ENCODE results near the gene EBF4.

EBF4 gene

DNA sequence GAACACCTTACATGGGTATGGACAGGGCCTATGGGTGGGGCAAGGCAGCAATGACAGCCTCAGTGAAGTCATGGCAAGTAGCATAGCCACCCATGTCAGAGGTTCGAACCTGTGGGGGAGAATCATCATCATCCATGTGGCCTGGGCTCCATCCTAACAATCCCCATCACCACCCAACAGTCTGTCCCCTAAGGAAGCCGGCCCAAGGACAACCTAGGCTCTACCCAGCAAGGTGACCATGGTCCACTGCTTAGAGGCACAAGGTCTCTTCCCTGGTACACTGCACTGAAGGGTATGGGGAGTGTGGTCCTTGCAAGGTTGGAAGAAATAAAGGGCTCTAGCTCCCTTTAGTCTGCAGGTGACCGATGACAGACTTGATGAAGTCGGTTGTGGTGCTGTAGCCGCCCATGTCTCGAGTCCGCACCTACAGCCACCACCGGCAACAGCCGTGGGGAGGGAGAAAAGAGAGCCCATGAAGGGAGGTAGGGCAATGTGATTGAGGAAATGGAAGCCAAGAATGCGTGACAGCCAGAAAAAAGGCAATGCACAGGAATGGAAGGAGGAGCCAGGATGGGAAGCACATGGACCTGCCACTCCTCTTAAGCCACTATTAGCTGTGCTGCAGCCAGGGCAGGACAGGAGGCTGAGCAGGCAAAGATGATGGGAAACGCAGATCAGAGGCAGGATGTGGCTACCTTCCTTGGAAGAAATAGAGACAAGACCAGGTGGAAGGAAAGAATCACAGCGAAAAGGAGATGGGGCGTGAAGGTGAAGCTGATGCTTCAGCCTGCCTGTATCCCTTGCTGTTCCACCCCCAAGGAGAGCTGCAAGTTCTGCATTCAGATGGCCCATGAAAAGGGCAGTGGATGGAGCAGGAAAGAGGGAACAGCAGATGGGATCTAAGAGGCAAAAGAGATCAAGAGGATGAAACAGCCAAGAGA is 33.9 kb upstream of the EBF4 start:
- TF ChIP-seq, protein P1, sequence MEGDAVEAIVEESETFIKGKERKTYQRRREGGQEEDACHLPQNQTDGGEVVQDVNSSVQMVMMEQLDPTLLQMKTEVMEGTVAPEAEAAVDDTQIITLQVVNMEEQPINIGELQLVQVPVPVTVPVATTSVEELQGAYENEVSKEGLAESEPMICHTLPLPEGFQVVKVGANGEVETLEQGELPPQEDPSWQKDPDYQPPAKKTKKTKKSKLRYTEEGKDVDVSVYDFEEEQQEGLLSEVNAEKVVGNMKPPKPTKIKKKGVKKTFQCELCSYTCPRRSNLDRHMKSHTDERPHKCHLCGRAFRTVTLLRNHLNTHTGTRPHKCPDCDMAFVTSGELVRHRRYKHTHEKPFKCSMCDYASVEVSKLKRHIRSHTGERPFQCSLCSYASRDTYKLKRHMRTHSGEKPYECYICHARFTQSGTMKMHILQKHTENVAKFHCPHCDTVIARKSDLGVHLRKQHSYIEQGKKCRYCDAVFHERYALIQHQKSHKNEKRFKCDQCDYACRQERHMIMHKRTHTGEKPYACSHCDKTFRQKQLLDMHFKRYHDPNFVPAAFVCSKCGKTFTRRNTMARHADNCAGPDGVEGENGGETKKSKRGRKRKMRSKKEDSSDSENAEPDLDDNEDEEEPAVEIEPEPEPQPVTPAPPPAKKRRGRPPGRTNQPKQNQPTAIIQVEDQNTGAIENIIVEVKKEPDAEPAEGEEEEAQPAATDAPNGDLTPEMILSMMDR (IDR thresholded peaks at IDR 0.05; ENCODE audit: low read depth, low read length, missing control alignments) = no peak
- H3K4me3 ChIP-seq (ENCODE audit: low read depth, low read length) = no peak overlapping the region
- DNase-seq (ENCODE audit: low read depth) = no peak

DNA sequence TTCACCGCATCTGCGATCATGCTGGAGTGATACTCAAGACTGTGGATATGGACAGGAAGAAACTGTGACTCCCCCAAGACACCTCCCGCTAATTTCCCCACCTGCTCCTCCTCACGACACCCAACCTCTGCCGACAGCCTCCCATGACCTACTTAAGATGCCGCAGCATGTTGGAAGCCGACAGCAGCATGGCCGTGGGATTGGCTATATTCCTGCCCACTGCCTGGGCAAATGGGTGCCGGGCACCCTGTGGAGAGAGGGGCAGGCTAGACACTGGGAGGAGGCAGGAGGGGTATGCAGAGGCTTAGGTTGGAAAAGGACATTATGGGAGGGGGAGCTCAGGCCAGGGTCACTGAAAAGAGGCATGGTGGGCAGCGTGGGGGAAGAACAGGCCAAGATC is 33.0 kb upstream of the EBF4 start:
- DNase-seq (ENCODE audit: low read depth) = no peak
- TF ChIP-seq, protein P1 (IDR thresholded peaks at IDR 0.05; ENCODE audit: low read depth, low read length, missing control alignments) = no peak
- no peak overlapping the region for H3K4me3 ChIP-seq (ENCODE audit: low read depth, low read length)

DNA sequence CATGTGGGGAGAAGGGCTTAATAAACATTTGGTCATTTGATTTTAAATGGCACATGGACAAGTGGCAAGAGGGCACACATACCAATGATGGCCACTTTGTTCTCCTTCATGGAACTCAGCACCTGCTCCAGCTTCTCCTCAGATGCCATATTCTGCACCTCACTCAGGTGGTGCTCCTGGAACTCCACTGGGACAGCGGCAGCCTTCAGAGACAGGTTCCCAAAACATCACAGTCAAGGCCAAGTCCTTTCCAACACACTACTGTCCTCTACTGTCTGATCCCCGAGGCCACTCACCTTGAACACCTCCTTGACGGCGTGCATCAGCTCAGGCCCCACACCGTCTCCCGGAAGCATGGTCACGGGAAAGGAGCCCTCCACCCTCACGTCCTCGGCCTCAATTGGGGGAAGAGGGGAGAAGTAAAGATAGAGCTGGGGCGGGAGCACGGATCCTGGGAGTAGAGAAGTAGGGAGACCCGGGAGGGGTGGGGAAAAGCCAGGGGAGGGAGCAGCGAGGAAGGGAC is 29.2 kb upstream of the EBF4 start:
- peak overlapping the region; percentile 78 for H3K4me3 ChIP-seq (ENCODE audit: low read depth, low read length)
- DNase-seq (ENCODE audit: low read depth) = no peak
- TF ChIP-seq, protein P1 (IDR thresholded peaks at IDR 0.05; ENCODE audit: low read depth, low read length, missing control alignments) = no peak

DNA sequence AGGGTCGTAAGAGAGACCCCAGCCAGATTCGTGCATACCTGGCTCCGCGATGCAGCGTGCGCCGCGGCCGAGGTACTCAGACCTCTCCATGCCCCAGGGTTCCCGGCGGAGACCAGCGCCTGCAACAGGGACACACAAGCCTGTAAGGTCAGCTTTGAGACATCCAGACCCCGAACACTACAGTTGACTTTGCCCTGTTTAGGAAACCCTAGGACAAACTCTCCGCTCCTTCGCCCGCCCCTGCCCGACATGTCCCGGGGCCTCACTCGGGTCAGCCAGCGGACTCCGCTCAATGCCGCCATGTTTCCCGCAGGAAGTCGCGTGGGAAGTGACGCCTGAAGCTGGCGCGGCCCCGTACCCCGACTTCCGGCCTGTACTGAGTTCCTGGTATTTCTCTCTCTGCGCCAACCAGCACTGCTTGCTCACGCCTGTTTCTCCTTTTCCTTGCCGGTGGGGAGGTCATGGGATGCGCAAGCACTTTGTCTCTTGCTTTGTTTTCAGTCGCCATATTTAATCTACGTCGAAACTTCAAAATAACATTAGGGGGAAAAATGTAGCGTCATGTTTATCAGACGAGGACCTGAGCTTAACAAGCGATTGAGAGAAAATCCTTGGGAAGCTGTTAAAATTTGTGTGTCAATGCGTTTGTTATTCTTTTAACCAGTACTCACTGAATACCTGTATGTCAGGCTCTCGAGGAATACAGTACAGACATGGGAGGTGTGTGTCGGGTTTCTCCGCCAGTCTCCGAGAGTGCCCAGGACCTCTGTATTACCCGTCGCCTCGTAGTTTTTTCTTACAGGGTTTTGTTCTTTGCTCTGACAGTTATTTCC is 28.5 kb upstream of the EBF4 start, which contains the start of gene IDH3B:
Gene IDH3B, minus strand, starts transcription at position 330 of the 833 bp plus-strand sequence. Its CDS starts 28 bp downstream, at position 302.
- peak within 1 kb of the TSS; percentile 78 for H3K4me3 ChIP-seq (ENCODE audit: low read depth, low read length)
- DNase-seq (ENCODE audit: low read depth) = peak; percentile 73
- TF ChIP-seq, protein P1 (IDR thresholded peaks at IDR 0.05; ENCODE audit: low read depth, low read length, missing control alignments) = no peak

DNA sequence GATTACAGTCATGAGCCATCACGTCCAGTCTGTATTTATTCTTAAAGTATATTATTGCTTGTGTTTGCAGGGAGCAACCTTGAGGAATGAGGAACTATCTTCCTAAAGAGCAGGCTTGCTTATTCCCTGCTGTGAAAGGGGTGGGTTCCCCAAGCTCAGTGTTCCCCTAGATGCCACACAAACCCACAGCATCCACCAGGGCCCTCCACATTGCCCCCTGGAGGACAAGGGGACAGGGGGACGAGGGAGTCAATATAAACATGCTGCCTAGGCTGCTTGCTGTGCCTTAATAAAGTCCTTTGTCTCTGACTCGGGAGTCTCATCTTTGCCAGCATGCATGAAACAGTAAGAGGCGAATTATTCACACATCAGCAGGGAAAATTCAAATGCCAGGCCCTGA is 20.6 kb upstream of the EBF4 start:
- DNase-seq (ENCODE audit: low read depth) = no peak
- TF ChIP-seq, protein P1 (IDR thresholded peaks at IDR 0.05; ENCODE audit: low read depth, low read length, missing control alignments) = peak; percentile 43
- H3K4me3 ChIP-seq (ENCODE audit: low read depth, low read length) = no peak overlapping the region

DNA sequence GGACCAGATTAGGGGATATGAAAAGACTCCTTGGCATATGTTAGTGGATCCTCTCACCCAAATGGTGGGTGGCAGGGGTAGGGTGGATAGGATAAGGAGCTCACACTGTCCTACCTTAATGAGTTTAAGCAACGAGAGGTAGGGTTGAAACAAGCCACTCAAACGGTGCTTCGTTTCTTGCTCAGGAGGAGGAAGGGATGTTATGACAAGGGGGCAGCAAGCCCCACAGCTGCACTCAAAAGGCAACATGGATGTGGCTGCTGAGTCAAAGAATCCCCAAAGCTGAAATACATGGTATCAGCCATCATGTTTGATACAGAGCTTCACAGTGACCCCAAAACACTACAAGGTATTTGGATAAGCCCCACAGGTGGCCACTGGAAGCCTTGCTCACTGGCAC is 20.1 kb upstream of the EBF4 start:
- H3K4me3 ChIP-seq (ENCODE audit: low read depth, low read length) = no peak overlapping the region
- TF ChIP-seq, protein P1 (IDR thresholded peaks at IDR 0.05; ENCODE audit: low read depth, low read length, missing control alignments) = no peak

More for the DNA sequence above, 20.1 kb upstream of the EBF4 start:
- no peak for DNase-seq (ENCODE audit: low read depth)

Measured in GM12864 (cell line).